Measurements from ENCODE around the gene CFC1B. TPM values are rescaled to one million over a fixed set of nuclear protein-coding genes. Genes with fewer than 3 reads are reported as not detected.
"Not testable (repeated sequence)": the region's sequence is repeated elsewhere in the genome, so short reads cannot be mapped to it uniquely, and the experiment has no call there.

Gene CFC1B
- 1 to 10 TPM in 1 of 2 donors, not detected in 1; 2.9 TPM for total RNA-seq

DNA sequence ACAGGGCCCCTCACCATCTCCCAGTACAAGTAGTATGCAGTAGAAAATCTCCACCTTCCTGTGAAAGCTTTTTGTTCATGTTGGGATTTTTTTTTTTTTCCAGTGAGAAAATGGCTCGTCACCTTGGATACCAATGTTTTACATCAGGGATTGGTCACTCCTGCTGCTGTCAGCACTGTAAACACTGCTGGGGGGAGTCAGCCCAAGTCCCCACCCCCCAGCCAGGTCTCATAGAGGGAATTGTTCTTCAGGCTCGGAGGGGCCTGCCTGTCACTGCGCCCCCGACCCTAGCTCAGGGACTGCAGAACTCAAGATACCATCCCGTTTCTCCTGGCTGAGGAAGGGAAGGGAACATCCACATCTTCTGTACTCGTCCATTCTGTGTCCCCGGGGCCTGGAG, at the start of gene CFC1B:
CFC1B (plus strand) TSS at position 231 of the 400 bp plus-strand sequence. CDS start 263 bp downstream, outside the sequence.
- no CpG with 5 or more reads among the region's 7 CpGs for WGBS
- H3K36me3 ChIP-seq; H3K27me3 ChIP-seq (replicated peaks; ENCODE audit: insufficient read depth); H3K9me3 ChIP-seq; H3K4me1 ChIP-seq (replicated peaks); intact Hi-C loops (cut with DNase I); DNase-seq (ENCODE audit: low spot score); H3K4me3 ChIP-seq; H3K27ac ChIP-seq: not testable (repeated sequence)

DNA sequence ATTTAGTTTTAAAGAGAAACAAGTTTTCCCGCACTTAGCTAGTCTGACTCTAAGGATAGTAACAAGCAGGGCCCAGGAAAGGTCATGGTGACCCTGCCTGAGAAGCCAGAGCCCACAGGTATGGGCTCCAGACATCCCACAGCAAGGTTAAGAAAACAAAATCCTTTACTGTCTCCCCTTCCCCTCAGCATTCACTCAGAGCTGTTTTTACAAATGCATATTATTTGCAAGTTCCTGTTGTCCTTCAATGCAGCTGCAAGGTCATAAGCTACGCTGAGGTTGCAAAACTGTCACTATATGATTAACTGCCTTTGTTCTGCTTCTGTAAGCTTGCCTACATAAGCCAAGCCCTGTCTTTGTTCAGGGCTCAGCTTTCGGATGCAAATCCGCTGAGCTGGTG, 29.9 kb upstream of the CFC1B start:
- 0% methylated on average over 1 of the region's 4 CpGs for WGBS
- intact Hi-C loops (cut with DNase I); H3K36me3 ChIP-seq: not testable (repeated sequence)

DNA sequence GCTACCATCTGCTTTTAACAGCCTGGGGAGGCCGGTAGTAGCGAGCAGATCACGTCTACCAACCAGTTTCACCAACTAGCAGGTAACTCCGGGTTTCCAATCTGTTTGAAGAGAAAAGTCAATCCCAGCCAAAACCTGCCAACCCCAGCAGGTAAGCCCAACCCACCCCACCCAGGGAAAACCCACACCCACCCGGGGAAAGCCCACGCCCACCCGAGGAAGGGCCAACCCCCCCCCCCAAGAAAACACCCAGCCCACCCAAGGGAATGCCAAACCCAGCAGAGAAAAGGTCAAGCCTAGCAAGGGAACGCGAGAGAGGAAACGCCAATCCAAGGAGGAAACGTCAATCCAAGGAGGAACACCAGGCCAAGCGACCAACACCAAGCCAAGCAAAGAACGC, 11.8 kb upstream of the CFC1B start, which contains the start of gene POTEI:
POTEI (minus strand) TSS at position 101 of the 400 bp plus-strand sequence; CDS start at position 8, 93 bp downstream.
- H3K36me3 ChIP-seq; intact Hi-C loops (cut with DNase I); H3K9me3 ChIP-seq; H3K4me3 ChIP-seq; H3K4me1 ChIP-seq (replicated peaks); DNase-seq (ENCODE audit: low spot score); H3K27ac ChIP-seq; H3K27me3 ChIP-seq (replicated peaks; ENCODE audit: insufficient read depth): not testable (repeated sequence)
- WGBS, result no CpG with 5 or more reads among the region's 13 CpGs

More for the DNA sequence above, 29.9 kb upstream of the CFC1B start:
- DNase-seq (ENCODE audit: low spot score); H3K4me1 ChIP-seq (replicated peaks); H3K27ac ChIP-seq; H3K4me3 ChIP-seq; H3K27me3 ChIP-seq (replicated peaks; ENCODE audit: insufficient read depth); H3K9me3 ChIP-seq: not testable (repeated sequence)

DNA sequence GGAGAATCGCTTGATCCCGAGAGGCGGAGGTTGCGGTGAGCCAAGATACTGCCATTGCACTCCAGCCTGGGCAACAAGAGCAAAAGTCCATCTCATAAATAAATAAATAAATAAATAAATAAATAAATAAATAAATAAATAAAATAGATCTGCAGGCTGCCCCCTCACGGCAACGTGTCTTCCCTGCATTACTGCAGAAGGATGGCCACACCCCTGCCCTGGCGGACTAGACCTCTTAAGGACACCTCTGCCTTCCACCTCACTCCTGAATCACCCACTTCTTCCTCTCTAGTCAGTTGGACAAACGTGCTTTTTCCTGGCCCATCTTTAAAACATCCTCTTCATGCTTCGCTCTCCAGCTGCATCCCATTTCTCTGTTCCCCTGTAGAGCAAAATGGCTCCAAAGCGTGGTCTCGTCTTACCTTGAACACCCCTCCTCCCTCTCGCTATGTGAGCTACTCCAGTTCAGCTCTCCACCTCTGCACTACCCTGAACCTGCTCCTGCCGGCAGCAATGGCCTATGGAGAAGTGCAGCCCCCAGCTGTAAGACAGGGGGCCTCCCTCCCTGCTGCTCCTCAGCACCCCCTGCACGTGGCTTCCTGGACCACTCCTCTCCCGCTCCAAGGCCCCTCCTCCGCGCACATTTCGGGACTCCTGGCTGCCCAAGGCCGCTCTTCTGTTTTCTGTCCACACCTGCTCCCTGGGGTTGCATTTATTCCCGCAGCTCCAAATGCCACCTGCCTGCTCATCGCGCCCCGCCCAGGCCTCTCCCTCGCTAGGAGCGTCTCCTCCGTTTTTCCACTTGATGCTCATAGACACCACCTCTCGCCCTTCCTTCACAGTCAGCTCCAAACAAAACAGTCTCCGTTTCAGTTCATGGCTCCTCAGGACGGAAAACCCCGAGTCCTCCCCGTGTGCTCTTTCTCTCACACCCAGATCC, 9.9 kb upstream of the CFC1B start:
- intact Hi-C loops (cut with DNase I); H3K4me3 ChIP-seq; H3K27ac ChIP-seq; H3K9me3 ChIP-seq; DNase-seq (ENCODE audit: low spot score); H3K4me1 ChIP-seq (replicated peaks); H3K36me3 ChIP-seq; H3K27me3 ChIP-seq (replicated peaks; ENCODE audit: insufficient read depth): not testable (repeated sequence)
- WGBS, result 65% methylated on average over 2 of the region's 31 CpGs

DNA sequence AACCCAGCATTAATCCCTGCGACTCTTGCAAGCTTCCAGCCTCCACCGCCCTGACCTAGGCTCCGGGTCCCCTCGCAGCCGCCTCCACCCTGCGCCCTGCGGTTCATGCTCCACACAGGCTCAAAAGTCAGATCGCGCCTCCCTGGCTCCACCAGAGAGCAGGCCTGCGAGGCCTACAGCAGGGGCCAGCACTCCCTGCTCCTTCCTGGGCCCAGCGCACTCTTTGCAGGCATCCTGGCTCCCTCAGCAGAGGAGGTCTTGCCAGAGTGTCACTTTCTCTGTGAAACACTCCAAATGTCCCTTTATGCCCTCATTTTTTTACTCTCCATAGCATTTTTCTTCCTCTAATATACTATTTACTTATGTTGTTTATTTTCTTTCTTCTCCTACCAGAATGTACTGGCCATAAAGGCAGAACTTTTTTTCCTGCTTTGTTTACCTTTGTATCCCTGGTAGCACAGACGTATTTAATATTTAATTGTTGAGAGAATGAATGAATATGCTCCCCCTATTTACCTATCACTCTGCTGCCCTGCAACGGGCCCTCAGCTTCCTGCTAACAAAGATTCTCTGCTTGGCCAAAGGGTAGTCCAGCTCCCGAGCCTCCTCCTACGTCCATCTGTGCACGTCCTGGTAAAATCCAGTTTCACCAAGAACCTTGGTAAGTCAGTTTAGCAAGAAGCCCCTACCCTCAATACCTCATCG, 9.1 kb upstream of the CFC1B start:
- H3K4me3 ChIP-seq; H3K36me3 ChIP-seq; H3K9me3 ChIP-seq; DNase-seq (ENCODE audit: low spot score); intact Hi-C loops (cut with DNase I); H3K4me1 ChIP-seq (replicated peaks); H3K27me3 ChIP-seq (replicated peaks; ENCODE audit: insufficient read depth); H3K27ac ChIP-seq: not testable (repeated sequence)
- WGBS, result 77% methylated on average over 5 of the region's 17 CpGs

DNA sequence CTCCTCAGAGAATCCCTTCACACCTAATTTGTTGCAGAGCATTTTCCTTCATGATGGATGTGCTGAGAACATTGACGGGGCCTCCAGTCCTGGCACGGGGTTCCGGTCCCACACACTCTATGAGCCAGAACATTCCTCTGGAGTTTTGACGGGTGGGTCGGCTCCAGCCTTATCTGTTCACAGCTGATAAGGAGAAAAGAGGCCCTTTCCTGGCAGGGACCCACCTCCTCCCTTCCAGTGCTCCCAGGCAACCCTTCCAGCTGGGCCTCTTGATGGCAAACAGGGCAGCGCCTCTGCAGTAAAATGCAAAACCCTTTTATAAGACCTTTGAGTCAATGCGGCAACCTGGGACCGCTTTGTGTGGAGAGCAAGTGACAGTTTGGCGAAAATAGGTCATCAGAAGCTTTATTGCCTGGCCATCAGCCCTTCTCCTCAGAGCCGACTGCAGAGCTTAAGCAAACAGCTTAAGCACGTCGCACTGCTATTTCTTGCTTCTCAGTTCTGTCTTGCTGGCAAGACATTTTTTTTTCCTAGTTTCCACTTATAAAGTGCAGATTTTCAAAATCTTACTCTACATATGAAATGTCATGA, 2.4 kb upstream of the CFC1B start:
- H3K4me3 ChIP-seq; H3K36me3 ChIP-seq; H3K4me1 ChIP-seq (replicated peaks); DNase-seq (ENCODE audit: low spot score); intact Hi-C loops (cut with DNase I); H3K27me3 ChIP-seq (replicated peaks; ENCODE audit: insufficient read depth); H3K9me3 ChIP-seq; H3K27ac ChIP-seq: not testable (repeated sequence)
- WGBS, result no CpG with 5 or more reads among the region's 12 CpGs

DNA sequence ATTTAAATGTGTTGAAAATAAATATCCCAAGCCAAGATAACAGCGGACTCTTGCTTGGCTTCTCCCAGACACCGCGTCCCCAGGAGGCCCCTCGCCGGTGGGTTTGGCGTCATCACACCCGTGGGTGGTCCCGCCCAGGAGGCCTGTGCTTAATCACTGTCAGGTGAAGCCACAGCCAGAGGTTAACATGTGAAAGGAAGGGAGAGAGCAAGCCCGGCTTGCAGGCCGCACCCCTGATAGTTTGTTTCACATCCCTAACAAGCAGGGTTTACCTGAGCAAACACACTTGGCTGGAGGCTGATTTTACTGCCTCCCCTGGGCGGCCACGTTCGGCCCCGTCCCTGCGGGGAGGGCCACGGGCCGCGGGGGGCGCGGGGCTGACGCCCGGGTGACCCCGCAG, 1.4 kb downstream of the CFC1B start:
- H3K9me3 ChIP-seq; H3K36me3 ChIP-seq; H3K4me3 ChIP-seq; H3K4me1 ChIP-seq (replicated peaks); H3K27me3 ChIP-seq (replicated peaks; ENCODE audit: insufficient read depth); H3K27ac ChIP-seq; DNase-seq (ENCODE audit: low spot score); intact Hi-C loops (cut with DNase I): not testable (repeated sequence)
- WGBS, result no CpG with 5 or more reads among the region's 23 CpGs

DNA sequence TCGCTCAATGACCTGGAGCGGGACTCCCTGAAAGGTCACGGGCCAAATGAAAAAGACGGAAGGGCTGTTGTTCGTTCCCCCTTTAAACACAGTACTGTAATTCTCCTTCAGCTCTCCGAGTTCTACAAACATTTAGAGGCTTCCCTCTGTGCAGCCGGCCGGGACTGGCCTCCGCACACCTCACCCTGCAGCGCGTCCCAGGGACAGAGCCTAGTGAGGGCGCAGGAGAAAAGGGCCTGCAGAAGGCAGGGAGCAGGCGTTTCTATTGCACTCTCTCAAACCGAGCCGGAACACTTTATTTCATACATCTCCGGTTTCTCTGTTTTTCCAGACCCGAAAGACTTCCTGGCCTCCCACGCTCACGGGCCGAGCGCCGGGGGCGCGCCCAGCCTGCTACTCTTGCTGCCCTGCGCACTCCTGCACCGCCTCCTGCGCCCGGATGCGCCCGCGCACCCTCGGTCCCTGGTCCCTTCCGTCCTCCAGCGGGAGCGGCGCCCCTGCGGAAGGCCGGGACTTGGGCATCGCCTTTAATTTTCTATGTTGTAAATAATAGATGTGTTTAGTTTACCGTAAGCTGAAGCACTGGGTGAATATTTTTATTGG, 6.4 kb downstream of the CFC1B start:
- H3K4me1 ChIP-seq (replicated peaks); H3K27me3 ChIP-seq (replicated peaks; ENCODE audit: insufficient read depth); H3K4me3 ChIP-seq; H3K27ac ChIP-seq; intact Hi-C loops (cut with DNase I); DNase-seq (ENCODE audit: low spot score); H3K36me3 ChIP-seq; H3K9me3 ChIP-seq: not testable (repeated sequence)
- WGBS, result no CpG with 5 or more reads among the region's 40 CpGs

DNA sequence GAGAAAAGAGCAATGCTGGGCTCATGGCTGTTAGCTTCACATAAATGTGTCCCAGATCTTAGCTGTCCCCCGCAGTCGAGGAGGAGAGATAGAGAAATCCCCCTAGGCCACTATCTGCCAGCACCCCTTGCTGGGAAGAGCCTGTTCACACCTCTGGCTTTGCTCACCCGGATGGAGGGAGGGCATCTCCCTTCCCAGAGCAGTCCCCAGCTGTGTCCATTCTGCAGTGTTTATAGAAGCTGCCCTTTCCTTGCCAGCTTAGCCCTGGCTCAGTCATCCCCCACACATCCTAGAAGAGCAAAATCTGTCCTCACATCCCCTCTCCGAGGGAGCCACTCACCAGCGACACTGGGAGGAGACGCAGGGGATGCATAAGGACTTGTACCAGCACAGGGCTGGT, 8.5 kb downstream of the CFC1B start:
- DNase-seq (ENCODE audit: low spot score); H3K27ac ChIP-seq; H3K4me3 ChIP-seq; H3K9me3 ChIP-seq; H3K36me3 ChIP-seq; H3K27me3 ChIP-seq (replicated peaks; ENCODE audit: insufficient read depth); intact Hi-C loops (cut with DNase I); H3K4me1 ChIP-seq (replicated peaks): not testable (repeated sequence)
- no CpG with 5 or more reads among the region's 6 CpGs for WGBS

DNA sequence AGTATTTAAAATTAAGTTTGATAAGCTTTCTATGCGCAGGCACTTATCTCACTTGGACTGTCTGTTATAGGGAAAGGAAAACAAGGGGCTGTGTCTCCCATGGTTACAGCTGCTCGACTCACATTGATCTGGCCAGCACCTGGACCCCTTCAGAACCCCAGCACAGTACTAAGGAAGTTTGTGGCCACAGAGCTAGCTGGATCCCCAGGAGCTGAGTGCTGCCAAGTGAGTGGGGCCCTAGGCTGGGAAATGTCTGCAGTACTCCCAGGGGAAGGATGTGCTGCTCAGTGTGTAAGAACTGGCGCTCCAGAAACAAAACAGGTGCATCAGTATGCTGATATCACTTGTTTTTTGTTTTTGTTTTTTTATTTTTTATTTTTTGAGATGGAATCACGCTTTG, 9.2 kb downstream of the CFC1B start:
- H3K27ac ChIP-seq; intact Hi-C loops (cut with DNase I); H3K4me3 ChIP-seq; H3K27me3 ChIP-seq (replicated peaks; ENCODE audit: insufficient read depth); H3K9me3 ChIP-seq; DNase-seq (ENCODE audit: low spot score); H3K36me3 ChIP-seq; H3K4me1 ChIP-seq (replicated peaks): not testable (repeated sequence)
- no CpG with 5 or more reads among the region's 4 CpGs for WGBS

DNA sequence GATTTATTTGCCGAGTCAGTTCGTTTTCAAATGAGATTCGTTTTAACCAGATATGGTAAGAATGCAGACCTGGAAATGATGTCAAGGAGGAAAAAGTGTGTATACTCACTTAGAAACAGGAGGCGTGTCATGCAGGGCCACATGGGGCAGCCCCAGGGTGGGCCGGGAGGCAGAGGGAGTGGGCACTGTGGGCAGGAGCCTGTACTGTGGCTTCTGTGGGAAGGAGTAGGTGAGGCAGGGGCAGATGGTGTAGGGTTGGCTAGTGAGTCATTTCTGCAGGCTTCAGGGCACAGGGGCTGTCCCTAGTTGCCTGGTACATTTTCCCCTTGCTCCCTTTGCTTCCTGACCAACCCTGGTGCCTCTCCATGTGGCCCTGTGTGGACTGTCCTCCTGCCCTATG, 10.2 kb downstream of the CFC1B start:
- H3K4me1 ChIP-seq (replicated peaks); intact Hi-C loops (cut with DNase I); DNase-seq (ENCODE audit: low spot score); H3K4me3 ChIP-seq; H3K9me3 ChIP-seq; H3K27me3 ChIP-seq (replicated peaks; ENCODE audit: insufficient read depth); H3K27ac ChIP-seq; H3K36me3 ChIP-seq: not testable (repeated sequence)
- WGBS, result no CpG with 5 or more reads among the region's 5 CpGs

DNA sequence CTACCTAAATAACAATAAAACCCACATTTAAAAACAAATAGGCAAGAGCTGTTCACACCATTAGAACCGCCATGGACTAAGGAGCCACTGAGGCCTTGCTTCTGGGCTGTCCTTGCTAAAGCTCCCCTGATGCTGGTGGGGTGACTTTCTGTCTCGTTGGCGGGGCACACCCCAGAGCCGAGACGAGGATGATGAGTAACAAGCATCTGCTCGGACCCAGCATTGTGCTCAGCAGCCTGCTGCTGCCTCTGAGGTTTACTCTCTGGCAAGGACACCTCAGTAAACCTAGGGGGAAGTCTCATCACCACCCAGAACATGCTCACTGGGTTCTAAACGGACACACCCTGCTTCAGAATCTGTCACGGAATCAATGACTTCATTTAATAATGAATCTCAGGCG, 10.7 kb downstream of the CFC1B start:
- no CpG with 5 or more reads among the region's 9 CpGs for WGBS
- intact Hi-C loops (cut with DNase I); H3K4me3 ChIP-seq; H3K36me3 ChIP-seq; H3K27me3 ChIP-seq (replicated peaks; ENCODE audit: insufficient read depth); DNase-seq (ENCODE audit: low spot score); H3K27ac ChIP-seq; H3K9me3 ChIP-seq; H3K4me1 ChIP-seq (replicated peaks): not testable (repeated sequence)
